GM21825 (cell line): Measurements from ENCODE around the gene TUBB8B.
"Not testable (repeated sequence)": the region's sequence is repeated elsewhere in the genome, so short reads cannot be mapped to it uniquely, and the experiment has no call there.

Source experiments
- ATAC-seq: cut with Tn5 transposase; IDR thresholded peaks from one replicate; pipeline ENCODE4 v1.9.1; 2021; ENCODE audit warnings: mild to moderate bottlenecking, moderate library complexity; ENCODE audit not compliant: unreplicated experiment

TUBB8B gene

DNA sequence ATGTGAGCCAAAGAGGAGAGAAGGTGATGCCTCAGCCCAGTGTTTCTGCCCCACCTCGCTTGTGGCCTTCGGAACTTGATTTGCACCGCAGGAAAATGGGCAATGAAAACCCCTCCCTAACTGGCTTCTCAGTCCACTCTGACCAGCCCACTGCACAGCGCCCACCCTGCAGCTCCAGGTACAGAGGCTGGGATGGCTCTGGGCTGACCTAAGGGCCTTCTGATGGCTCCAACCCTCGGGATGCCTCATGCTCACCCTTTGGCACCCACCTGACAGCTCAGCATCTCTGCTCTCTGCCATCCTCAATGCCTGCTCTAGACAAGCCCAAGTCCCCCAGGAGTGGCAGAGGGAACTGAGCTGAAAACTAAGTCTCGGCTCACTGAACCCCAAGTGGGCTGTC is 36.2 kb downstream of the TUBB8B start:
- not testable (repeated sequence) for ATAC-seq

DNA sequence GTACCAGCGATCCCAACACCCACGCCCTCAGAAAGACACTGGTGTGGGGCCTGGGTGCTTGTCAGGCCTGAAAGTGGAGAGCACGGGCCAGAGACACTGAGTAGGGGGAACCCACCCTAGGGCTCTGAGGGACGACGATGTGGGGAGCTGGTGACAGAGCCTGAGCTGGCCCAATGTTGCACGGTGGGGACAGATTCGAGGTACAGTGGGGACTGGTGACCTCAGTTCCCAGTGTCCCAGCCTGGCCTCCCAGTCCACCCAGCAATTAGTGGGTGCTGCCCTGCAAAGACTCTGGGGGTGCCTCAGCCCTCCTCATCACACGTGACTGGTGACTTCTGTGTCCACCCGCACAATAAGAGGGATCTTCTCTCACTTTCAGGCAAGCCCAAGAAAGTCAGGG is 36.6 kb downstream of the TUBB8B start:
- not testable (repeated sequence) for ATAC-seq

DNA sequence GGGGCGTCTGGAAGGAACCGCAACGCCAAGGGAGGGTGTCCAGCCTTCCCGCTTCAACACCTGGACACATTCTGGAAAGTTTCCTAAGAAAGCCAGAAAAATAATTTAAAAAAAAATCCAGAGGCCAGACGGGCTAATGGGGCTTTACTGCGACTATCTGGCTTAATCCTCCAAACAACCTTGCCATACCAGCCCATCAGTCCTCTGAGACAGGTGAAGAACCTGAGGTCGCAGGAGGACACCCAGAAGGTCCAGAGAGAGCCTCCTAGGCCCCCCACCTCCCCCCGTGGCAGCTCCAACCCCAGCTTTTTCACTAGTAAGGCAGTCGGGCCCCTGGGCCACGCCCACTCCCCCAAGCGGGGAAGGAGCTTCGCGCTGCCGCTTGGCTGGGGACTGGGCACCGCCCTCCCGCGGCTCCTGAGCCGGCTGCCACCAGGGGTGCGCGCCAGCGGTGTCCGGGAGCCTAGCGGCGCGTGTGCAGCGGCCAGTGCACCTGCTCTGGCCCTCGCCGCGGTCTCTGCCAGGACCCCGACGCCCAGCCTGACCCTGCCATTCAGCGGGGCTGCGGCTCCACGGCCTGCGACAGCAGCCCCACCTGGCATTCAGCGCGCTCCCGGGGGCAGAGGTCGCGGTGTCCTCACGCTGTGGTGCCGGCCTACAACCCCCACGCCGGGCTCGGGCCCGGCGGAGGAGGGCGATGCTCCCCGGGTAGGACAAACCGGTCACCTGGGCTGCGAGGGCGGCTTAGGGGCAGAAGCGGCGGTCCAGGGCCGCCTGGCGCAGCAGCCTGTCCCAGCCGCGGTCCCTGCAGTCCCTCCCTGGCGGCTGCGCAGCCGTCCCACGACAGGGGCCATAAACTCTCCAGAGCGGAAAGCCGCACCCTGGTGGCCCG is 37.8 kb downstream of the TUBB8B start:
- not testable (repeated sequence) for ATAC-seq

DNA sequence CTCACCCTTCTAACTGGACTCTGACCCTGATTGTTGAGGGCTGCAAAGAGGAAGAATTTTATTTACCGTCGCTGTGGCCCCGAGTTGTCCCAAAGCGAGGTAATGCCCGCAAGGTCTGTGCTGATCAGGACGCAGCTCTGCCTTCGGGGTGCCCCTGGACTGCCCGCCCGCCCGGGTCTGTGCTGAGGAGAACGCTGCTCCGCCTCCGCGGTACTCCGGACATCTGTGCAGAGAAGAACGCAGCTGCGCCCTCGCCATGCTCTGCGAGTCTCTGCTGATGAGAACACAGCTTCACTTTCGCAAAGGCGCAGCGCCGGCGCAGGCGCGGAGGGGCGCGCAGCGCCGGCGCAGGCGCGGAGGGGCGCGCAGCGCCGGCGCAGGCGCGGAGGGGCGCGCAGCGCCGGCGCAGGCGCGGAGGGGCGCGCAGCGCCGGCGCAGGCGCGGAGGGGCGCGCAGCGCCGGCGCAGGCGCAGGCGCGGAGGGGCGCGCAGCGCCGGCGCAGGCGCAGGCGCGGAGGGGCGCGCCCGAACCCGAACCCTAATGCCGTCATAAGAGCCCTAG is 38.7 kb downstream of the TUBB8B start:
- not testable (repeated sequence) for ATAC-seq

DNA sequence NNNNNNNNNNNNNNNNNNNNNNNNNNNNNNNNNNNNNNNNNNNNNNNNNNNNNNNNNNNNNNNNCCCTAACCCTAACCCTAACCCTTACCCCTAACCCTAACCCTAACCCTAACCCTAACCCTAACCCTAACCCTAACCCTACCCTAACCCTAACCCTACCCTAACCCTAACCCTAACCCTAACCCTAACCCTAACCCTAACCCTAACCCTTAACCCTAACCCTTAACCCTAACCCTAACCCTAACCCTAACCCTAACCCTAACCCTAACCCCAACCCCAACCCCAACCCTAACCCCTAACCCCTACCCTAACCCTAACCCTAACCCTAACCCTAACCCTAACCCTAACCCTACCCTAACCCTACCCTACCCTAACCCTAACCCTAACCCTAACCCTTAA is 39.5 kb downstream of the TUBB8B start:
- ATAC-seq, result not testable (repeated sequence)
